HG02571 (cell line): ENCODE results near the gene SBF2.
A peak's percentile ranks its signal among the peaks of the same experiment; 100 is the strongest.
"Not testable (repeated sequence)": the region's sequence is repeated elsewhere in the genome, so short reads cannot be mapped to it uniquely, and the experiment has no call there.

ENCODE experiments used
- ATAC-seq: cut with Tn5 transposase; IDR thresholded peaks from one replicate; pipeline ENCODE4 v1.9.1; 2021; ENCODE audit warnings: mild to moderate bottlenecking, moderate library complexity; ENCODE audit not compliant: unreplicated experiment

Gene SBF2

DNA sequence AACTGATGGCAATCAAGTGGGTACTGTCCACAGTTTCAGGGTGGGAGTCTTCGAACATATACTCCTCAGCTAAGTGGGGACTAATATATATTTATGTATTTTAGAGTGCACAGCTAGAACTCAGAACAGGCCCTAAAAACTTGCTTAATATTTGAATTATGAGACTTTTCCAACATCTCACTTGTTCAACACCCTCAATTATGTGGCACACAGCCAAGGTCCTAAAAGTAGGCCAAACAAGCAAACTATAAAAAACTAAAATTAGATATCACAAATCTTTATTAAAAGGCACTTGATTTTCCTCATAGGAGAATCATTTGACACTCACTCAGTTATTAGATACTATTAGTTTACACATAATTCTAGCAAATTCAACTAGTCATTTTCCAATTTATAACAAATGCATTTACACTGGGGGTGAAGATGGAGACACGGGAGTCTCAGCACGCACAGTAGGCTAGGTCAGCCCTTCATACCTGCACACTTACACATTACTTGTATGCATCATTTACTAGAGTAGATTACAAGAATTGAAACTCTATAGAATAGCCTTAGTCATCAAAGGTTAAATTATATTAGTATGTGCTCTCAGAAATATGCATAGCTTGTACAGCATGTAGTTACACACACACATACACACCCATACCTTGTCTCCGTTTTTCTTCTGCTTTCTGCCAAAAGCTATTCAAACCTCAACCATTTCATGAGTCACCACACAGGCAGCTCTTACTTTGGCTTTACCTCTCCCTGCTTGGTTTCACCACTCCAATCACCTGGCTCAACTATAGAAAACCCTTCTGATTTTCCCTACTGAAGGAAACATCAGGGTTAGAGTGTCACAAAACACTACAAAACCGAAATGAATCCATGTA lies 171.5 kb downstream of the SBF2 start:
- no peak for ATAC-seq

DNA sequence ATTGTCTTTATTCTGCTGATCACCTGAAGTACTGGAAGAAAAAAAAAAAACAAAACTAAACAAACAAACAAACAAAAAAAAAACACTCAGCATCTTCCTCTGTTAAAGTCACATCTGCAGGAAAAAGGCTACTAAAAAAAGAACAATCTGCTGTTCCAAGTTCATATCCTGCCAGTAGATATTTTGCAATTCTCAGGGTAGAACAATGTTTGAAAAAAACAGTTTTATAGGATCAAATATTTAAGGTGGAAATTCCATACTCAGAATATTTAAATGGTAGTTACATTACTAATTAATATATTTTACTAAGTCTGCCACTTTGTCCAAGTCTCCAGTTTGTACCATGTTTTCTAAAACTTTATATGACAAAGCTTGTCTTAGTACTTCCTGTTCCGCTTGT lies 175.2 kb downstream of the SBF2 start:
- no peak for ATAC-seq

DNA sequence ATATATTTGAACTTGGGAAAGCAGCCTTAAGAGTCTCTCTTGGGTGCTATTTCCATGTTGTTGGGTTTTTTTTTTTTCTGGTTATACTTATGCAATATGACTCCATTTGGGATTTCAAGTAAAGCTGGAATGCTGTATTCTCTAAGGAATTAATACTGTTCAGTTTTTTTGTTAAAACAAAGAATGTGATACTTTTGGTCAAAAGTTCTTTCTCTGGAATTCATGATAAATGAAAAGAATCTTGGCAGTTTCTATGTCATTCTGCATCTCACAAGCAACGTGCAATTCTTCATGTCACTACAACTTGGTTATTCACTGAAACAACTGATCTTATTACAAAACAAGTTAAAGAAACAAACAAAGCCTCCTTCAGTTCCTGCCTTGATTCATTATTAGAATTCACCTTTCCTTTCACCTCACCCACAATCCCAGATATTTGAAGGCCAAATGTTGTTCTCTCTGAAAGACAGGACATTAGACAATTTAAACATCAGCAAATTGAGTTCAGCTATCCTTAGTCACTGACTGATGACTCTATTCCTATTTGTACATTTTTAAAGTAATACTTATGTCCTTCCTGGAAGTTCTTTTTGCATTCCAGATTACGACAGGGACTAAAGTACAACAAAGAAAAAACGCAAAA lies 176.2 kb downstream of the SBF2 start:
- no peak for ATAC-seq

DNA sequence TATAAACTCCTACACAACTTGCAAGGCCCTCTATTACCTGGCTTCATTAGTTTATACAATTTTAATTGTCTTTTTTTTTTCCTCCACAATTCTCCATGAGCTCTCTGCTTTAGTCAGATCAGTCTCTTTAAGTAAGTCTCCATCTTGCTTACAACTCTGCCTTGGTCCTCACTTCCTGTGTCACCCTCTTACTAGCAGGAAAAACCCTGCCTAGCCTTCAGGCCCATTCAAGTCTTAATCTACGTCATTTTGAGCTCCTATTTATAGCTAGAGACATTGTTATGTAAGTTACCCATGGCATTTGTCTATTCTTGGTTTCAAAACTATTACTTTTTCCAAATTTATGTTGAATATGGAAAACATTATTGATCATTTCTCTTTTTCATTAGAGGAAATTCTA lies 177.4 kb downstream of the SBF2 start:
- no peak for ATAC-seq

DNA sequence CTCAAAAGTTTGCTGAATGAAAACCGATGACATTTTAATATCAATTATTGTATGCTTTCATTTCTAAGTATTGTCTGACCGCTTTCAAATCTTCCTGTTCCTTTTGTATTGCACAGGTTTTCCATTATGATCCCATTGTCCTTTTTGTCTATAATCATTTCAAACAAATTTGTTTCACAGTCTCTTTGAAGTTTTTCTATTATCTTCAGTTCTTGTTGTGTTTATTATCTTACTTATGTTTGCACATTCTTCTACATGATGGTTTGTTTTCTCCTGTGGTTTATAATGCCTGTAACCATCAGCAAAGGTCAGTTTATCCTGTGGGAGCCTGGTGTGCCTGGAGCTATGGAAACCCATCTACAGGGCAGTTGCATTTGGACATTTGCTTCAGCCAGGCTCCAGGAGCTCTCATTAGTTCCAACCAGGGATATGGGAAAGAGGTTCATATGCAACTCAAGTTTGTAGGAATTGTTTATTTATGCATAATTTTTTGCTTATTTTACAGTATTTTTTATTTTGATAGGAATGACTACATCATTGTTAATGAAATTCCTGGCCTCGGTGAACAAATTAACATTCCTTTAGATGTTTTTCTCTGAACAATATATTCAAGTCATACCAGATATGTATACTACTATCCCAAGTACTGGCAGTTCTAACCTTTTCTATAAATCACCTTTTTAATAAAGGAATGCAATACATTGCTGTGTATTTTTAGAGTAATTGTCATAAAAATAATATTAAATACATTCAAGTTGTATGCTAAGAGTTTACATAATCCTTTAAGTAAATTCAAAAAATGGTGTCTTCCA lies 179.2 kb downstream of the SBF2 start:
- ATAC-seq, result no peak

DNA sequence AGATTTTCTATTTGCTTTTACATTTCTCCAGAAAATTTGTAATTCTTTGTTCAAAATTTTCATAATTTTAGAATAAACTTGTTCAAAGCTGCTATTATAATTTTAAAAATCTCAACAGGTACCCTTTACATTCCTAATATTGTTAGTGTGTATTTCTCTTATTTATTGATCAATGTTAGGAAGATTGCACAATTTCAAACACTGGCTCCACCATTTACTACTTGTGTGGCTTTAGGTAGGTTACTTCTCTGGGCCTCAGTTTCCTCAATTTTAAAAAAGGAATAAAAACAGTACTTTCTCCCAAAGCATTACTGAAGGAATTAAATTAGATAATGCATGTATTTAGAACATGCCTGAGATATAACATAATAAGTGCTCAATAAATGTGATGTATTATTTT lies 180.2 kb downstream of the SBF2 start:
- no peak for ATAC-seq

DNA sequence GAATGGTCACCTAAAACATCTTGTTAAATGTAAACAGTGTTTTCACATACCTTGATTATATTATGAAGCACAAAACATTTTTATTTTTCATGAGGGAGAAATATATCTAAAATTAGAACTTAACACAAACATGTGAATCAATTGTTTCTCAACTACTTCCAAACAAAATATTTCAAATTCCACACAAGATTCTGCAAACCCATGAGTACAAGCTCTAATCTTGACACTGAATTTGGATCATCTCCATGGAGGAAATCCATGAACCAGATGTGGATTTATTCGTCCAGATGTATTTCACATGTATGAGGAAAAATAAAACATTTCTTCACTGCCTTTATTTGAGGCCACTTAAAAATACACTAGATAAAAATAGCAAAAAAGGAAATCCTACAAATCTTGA lies 184.2 kb downstream of the SBF2 start:
- no peak for ATAC-seq

DNA sequence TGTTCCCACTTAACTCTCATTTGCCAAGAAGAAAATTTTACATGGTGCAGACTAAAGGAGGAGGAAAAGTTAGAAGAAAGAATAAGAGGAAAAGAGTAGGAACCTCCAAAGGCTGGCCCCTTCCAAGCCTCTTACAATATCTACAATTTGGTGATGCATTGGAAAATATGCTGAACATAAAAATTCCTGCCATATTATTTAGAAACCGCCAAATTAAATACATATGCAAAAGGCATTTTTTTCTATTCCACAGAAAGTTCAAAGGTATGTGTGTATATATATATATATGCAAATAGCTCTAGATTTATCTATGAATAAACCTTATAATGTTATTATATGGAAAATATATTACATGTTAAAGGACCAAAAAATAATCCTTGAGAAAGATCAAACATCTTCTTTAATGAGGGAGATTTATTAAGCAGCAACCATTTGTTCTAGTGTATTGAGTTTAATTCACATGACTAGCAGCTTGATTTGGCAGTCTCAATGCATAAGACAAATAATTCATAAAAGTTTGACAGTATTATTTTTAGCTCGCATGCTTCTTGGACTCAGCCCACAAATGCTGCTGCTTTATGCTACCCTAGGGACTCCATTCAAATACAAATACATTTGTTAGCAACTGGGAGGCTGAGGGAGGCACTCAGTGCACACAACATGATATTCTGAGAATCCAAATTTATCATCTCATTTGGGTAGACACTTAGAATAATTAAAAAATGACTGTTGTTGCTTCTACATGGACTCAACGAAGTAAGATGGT lies 184.9 kb downstream of the SBF2 start:
- ATAC-seq, result no peak

DNA sequence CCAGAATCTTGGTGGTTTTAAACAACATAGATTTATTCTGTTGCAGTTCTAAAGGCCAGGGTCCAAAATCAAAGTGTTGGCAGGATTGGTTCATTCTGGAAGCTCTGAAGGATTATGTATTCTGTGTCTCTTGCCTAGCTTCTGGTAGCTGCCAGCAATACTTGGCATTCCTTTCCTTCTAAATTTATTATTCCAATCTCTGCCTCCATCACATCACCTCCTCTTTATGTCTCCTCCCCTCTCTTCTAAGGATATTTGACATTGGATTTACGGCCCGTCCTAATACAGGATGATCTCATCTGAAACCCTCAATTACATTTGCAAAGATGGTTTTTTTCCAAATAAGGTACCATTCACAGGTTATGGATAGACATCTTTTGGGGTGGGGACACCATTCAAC lies 186.5 kb downstream of the SBF2 start:
- ATAC-seq, result no peak

DNA sequence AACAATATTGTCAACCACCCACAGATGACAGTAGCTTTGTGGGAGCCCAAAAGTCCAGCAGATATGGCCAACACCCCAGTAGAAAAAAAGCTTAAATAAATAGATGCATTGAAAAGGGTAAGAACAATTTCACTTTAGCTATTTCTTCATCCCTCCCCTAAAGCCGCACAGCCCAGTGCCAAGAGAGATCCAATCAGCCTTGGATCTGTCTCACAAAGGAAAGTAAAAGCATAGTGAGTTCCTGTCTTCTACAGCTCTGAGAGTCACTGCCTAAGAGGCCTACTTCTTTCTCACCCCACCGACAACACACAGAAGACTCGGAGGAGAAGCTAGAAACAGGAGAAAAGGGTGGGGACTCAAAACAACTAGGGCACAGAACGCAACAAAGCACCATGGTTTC lies 196.4 kb downstream of the SBF2 start:
- ATAC-seq, result no peak

DNA sequence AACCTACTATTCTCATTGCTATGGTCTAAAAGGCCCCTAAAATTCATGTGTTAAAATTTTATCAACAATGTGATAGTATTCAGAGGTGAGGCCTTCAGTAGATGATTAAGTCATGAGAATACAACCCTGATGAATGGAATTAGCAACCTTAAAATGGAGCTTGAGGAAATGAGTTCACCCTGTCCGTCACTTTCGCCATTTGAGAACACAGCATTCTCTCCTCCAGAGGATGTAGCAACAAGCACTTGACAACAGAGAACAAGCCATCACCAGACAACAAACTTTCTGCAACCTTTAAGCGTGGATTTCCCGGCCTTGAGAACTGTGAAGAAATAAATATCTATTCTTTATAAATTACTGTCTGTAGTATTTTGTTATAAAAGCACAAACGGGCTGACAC lies 197.0 kb downstream of the SBF2 start:
- ATAC-seq, result no peak

DNA sequence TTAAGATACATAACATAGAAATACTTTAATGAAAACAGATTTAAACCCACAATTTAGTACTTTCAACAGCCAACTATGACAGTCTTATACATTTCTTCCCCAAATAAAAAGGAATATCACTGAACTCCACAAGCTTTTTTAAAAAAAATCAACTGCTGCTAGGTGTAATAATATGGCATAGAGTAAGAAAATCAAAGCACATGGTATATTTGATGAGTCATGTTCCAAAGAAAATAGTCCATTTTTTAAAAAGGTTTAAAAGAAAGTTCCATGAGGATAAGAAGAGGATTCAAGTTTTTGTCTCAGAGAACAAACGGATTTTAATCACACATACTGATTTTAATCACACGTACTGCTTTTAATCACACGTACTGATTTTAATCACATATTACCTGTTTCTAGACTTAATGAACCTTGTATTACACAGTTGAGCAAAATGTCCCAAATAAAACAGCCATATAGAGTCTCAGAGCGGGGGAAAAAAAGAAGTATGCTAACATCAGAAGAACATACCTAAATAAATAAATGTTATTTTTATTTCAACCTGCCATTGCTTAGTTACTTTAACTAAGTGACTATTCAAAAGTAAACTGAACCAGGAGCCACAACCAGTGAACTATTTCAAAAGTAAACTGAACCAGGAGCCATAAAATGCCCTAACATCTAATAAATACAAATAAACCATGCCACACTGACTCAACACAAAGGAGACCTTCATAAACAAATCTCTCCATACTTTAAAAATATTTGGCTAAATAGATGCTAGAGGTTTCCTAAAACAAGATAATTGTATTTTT lies 198.4 kb downstream of the SBF2 start:
- ATAC-seq, result no peak

DNA sequence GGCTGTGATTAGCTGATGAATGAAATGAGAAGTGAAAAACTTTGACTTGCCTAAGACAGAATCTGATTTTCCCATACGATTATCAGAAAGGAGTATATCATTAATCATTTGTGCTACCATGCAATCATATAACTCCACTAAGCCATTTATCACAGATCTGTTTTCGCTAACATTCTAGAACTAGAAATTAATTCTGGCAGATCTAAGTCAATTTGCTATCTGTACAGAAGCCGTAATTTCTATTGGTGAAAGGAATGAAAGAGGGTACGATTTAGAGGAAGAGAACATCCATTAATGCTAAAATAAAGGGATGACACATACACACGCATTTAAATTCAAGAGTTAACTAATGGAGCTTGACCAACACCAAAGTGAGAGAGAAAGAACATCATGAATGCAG lies 201.6 kb downstream of the SBF2 start:
- ATAC-seq, result no peak

DNA sequence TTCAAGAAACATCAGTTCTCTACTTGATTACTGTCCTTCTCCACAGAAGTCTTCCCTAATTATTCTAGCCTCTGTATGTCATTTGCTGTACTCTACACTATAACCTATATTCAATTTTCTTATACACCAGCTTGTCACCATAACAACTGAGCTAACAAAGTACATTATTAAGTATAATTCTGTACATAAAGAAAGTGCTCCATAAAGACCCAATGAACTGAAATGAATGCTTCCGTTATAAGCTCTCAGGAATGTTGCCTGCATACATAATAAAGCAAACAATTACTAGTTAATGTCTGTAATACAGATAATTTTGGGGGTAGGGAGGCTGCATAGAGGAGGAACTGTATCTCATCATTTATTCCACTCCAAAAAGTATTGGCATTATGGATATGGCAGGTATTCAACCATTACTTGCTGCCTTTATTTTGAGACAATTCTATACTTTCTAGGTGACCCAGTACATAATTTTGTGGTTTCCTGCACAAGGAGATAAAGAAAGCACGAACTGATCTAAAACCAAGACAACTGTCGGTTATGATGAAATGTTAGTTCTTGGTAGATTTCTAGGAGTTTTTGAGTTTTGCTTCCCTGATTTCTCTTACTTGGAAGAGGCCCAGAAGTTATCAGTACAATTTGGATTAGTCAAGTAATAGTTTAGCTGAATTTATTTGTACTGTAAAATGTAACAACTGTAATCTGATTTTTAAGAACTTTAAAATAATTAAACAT lies 202.5 kb downstream of the SBF2 start:
- ATAC-seq, result no peak

DNA sequence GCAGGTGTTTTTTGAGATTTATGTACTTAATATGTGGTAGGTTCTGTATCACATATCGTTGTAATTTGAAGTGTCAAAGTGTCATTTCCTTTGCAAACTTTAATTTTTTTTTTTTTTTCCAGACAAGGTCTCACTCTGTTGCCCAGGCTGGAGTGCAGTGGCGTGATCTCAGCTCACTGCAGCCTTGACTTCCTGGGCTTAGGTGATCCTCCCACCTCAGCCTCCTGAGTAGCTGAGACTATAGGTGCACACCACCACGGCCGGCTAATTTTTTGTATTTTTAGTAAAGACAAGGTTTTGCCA lies 206.1 kb downstream of the SBF2 start:
- not testable (repeated sequence) for ATAC-seq

DNA sequence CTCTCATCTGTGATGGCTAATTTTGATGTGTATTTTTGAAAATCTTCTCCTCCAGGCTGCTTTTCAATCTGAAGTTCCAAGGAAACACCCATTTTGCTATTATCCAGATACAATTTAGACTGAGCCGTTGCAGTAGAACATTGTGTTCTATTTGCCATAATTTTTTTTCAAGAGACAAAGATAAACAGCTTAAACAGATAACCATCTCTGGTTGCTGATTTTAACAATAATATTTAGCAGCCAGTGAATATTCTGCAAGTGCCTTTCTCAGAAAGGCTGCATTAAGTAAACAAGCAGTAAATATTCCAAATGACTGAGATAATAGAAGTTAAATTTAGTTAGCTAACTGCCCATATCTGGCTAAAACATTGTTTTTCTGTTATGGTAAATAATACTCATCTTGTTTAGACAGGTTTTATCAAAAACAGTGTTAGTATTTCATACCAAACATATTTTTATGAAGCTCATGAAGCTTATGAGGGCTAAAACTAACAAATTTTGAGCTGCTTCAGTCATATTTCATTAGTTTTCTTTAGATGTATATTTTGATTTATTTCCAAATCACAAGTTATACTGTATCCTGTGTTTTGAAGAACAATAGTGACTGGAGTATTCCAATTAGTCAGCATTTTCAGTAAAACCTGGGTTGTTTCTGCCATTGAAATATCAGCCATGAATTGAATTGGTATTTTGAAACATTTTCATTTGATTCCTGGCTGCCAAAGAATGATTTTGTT lies 206.7 kb downstream of the SBF2 start:
- no peak for ATAC-seq

DNA sequence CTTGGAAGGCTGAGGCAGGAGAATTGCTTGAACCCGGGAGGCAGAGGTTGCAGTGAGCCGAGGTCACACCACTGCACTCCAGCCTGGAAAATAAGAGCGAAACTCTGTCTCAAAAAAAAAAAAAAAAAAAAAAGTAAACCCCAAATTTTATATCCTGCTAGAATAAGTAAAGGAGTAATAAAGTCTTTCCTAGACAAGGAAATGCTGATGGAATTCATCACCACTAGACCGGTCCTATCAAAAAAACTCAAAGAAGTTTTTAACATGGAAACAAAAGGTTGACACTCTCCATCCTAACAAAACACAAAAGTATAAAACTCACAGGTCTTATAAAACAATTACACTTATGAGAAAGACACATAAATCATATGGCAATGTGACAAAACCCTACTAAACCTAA lies 213.9 kb downstream of the SBF2 start:
- no peak for ATAC-seq

DNA sequence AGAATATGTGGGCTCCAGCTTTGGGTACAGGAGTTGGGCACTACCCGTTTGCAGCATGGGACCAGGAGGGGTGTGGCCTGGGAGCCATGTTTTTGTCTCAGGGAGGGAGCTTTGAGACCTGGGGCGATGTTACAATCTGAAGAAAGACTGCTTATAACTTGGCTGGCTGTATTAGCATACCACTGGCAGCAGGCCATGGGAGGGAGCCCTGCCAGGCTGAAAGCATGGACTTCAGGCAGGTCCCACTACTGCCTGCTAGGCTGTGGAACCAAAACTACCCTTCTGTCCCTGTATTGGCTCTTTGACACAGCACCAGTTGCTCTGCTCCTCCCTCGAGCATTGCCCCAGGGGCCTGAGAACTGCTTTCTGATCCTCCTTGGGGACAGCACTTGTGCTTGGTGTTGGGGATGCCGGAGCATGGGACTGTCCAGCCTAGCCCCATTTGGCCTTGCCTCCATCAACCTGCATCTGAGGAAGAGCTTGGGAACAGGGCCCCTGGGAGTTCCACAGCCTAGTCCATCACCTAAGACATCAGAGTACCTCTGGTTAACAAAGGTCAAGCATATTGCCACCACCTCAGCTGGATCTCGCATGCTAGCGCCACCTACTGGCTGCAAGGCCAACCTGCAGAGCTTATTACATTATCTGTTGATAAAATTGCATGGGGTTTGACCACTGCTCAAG lies 217.4 kb downstream of the SBF2 start:
- peak; percentile 58 for ATAC-seq
